Suprapubic skin (tissue), 3 donors: ENCODE measurements around the gene LPIN1.
A peak's percentile ranks its signal among the peaks of the same experiment; 100 is the strongest.

Experiments used
- EP300 ChIP-seq: sonication (generic); formaldehyde crosslinking; IDR thresholded peaks from one replicate; pipeline ENCODE4 v1.6.1; 2017; ENCODE audit warnings: antibody characterized with exemption
- POLR2A ChIP-seq, 2 donors: fragments of 450-650 bp; IDR thresholded peaks; one replicate each; pipeline ENCODE4 v1.6.1; 2017; ENCODE audit warnings: antibody characterized with exemption in 2 of 2, mild to moderate bottlenecking in 2 of 2, moderate library complexity in 2 of 2
- TF ChIP-seq, protein P1 (sequence below), 2 donors: fragments of 200-600 bp in 1 of 2; fragments of 450-650 bp in 1 of 2; sonication (generic) in 1 of 2; IDR thresholded peaks; one replicate each; pipeline ENCODE4 v1.5.1; 2016 to 2019; ENCODE audit warnings: antibody characterized with exemption in 2 of 2, mild to moderate bottlenecking in 1 of 2, moderate library complexity in 1 of 2

DNA sequence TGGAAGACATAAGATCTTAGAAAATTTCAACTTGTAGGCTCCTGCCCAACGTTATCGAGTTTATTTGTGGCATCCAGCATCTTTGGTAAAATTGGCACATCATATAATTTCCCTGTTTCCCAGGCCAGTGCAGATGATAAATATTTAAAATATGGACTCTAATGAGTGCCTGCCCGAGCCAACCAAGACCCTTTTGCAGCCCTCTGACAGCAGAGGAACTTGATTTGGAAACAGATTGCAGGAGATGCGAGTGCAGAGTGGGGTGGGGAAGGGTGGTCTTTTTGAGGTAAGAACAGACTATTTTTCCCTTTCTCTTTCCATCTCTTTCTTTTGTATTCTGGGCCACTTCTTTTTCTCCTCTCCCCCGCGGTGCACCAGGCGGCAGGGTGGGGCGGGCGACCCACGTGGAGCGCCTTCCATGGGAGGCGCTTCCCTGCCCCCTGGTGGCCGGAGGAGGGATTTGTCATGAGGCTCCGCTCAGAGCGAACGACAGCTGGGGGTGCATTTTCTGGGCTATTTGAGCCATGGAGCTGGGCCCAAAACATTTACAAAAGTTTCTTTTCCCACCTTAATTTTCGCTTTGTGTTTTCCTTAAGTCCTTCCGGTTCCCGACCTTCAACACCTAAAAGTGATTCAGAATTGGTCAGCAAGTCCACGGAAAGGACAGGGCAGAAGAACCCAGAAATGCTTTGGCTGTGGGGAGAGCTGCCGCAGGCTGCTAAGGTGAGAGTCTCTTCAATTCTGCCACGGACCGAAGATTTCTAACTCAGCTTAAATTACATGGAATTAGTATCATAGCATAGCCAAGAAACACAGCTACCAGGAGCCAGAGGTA lies 32.7 kb downstream of the LPIN1 start:
- TF ChIP-seq, protein P1, sequence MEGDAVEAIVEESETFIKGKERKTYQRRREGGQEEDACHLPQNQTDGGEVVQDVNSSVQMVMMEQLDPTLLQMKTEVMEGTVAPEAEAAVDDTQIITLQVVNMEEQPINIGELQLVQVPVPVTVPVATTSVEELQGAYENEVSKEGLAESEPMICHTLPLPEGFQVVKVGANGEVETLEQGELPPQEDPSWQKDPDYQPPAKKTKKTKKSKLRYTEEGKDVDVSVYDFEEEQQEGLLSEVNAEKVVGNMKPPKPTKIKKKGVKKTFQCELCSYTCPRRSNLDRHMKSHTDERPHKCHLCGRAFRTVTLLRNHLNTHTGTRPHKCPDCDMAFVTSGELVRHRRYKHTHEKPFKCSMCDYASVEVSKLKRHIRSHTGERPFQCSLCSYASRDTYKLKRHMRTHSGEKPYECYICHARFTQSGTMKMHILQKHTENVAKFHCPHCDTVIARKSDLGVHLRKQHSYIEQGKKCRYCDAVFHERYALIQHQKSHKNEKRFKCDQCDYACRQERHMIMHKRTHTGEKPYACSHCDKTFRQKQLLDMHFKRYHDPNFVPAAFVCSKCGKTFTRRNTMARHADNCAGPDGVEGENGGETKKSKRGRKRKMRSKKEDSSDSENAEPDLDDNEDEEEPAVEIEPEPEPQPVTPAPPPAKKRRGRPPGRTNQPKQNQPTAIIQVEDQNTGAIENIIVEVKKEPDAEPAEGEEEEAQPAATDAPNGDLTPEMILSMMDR (IDR thresholded peaks at IDR 0.05), result peak; percentile 92 to 94
- no peak for TF ChIP-seq EP300
- TF ChIP-seq POLR2A (IDR thresholded peaks at IDR 0.05), result no peak
